Measurements from ENCODE around the gene FAM50A.
A peak's percentile ranks its signal among the peaks of the same experiment; 100 is the strongest.

FAM50A gene

DNA sequence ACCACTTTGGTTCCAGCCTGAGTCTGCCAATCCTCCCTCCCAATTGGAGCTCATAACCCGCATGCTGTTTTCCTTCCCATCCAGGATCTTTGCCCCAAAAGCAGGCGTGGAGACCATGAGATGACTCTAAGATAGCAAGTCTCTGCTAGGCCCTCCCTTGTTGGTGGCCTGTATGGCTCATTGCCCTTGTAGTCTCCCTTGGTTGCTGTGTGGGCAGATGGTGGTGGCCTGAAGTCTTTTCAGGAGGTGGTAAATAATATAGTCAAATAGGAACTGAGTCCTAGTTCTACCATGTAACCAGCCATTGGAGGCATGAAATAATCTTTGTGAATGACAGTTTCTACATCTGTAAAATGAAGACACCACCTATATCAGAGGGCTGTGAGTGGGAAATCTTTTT, 14.2 kb upstream of the FAM50A start:
- H3K27me3 Mint-ChIP-seq, result no peaks in the 10 kb centered on the region
- H3K4me3 Mint-ChIP-seq, result peak overlapping the region; percentile 80
- no peaks in the 10 kb centered on the region for H3K9me3 Mint-ChIP-seq
- H3K4me1 Mint-ChIP-seq (ENCODE audit: low read depth), result peaks cover 20% of the 10 kb centered on the region
- peak overlapping the region; percentile 63 for H3K27ac Mint-ChIP-seq
- no peaks in the 10 kb centered on the region for H3K36me3 Mint-ChIP-seq (ENCODE audit: low read depth)

- Mint-ChIP-seq H3K27me3 (no peaks in the 10 kb centered on the region), H3K4me3 (peak overlapping the region; percentile 3), H3K36me3 (ENCODE audit: low read depth) (peaks cover 2% of the 10 kb centered on the region), H3K9me3 (no peaks in the 10 kb centered on the region), H3K4me1 (ENCODE audit: low read depth) (peaks cover 20% of the 10 kb centered on the region), H3K27ac (peak overlapping the region; percentile 22)
Observed at GRCh38 chrX:154430479-154430878, 13.5 kb upstream of the FAM50A start.

DNA sequence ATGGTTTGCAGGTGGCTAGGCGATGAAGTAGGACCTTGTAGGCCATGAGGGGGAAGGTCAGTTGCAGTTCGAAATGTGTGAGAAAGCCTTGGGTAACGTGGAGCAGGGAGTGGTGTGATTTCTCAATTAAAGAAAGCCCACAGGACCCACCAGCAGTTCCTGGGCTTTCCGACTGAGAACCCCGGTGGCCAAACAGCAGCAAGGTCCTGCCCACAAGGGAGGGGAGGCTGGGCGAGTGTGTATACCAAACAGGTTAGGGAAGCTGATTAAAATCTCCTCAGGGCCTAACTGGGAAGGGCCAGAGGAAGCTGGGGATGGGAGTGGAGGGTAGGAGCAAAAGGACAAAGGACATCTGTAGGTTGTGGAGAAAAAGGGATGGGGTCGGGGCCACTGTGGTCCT, 13.0 kb upstream of the FAM50A start:
- peak overlapping the region; percentile 22 for H3K27ac Mint-ChIP-seq
- no peak overlapping the region for H3K4me3 Mint-ChIP-seq
- no peaks in the 10 kb centered on the region for H3K27me3 Mint-ChIP-seq
- H3K36me3 Mint-ChIP-seq (ENCODE audit: low read depth), result peaks cover 7% of the 10 kb centered on the region
- no peaks in the 10 kb centered on the region for H3K9me3 Mint-ChIP-seq
- peaks cover 20% of the 10 kb centered on the region for H3K4me1 Mint-ChIP-seq (ENCODE audit: low read depth)

DNA sequence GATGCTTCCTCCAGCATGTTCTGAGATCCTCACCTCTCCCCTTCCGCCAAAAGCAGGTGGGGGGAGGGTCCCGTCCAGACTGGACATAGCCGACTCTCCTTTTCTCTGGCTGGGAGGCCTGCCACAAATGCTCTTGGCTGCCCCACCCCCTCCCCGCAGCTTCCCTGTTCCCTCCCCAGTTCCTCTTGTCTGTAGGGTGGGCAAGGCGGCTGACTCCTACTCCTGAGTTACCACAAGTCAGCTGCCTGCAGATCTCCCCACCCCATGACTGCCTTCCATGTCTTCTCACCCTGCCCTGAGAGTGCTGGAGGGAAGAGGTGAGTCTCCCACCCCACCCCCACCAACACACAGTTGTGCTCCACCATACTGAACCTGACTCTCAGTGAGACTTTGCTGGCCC, 12.6 kb upstream of the FAM50A start:
- Mint-ChIP-seq H3K27me3 (no peaks in the 10 kb centered on the region), H3K9me3 (no peaks in the 10 kb centered on the region), H3K4me1 (ENCODE audit: low read depth) (peaks cover 25% of the 10 kb centered on the region), H3K4me3 (no peak overlapping the region), H3K27ac (peak overlapping the region; percentile 36), H3K36me3 (ENCODE audit: low read depth) (peaks cover 11% of the 10 kb centered on the region)

DNA sequence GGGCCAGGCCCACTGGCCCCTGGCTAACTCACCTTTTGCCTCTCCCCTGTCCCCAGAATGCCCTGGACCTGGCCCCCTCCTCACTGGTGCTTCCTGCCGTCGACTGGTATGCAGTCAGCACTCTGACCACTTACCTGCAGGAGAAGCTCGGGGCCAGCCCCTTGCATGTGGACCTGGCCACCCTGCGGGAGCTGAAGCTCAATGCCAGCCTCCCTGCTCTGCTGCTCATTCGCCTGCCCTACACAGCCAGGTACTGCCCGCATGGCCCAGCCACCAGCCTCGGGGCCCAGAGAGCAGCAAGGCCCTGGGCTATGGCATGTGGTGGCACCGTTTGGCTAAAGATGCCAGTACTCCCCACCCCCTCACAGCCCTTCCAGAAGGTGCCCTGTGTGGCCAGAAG, 11.7 kb upstream of the FAM50A start:
- Mint-ChIP-seq H3K4me1 (ENCODE audit: low read depth) (peaks cover 25% of the 10 kb centered on the region), H3K4me3 (no peak overlapping the region), H3K9me3 (no peaks in the 10 kb centered on the region), H3K36me3 (ENCODE audit: low read depth) (peaks cover 11% of the 10 kb centered on the region), H3K27ac (no peak overlapping the region), H3K27me3 (no peaks in the 10 kb centered on the region)

DNA sequence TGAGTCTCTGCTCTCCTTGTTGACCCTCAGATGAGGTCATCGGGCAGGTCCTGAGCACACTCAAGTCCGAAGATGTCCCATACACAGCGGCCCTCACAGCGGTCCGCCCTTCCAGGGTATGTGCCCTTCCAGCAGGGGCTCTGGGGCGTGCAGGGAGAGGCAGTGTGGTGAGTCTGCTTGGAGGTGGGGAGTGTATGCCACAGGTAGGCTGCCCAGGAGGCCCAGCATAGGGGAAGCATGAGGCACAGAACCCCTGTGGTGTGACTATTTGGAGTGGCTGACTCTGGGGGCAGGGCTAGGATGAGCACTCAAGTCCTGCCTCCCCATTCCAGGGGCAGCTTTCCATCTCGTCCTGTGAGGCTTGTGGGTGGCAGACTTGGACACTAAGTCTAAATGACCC, 10.3 kb upstream of the FAM50A start:
- Mint-ChIP-seq H3K36me3 (ENCODE audit: low read depth) (peaks cover 11% of the 10 kb centered on the region), H3K4me1 (ENCODE audit: low read depth) (peaks cover 30% of the 10 kb centered on the region), H3K4me3 (no peak overlapping the region), H3K9me3 (no peaks in the 10 kb centered on the region), H3K27ac (no peak overlapping the region), H3K27me3 (no peaks in the 10 kb centered on the region)

GRCh38 chrX:154434394-154435168, 9.4 kb upstream of the FAM50A start:
- peaks cover 28% of the 10 kb centered on the region for H3K4me1 Mint-ChIP-seq (ENCODE audit: low read depth)
- H3K27me3 Mint-ChIP-seq, result no peaks in the 10 kb centered on the region
- H3K9me3 Mint-ChIP-seq, result no peaks in the 10 kb centered on the region
- peaks cover 14% of the 10 kb centered on the region for H3K36me3 Mint-ChIP-seq (ENCODE audit: low read depth)
- H3K27ac Mint-ChIP-seq, result no peak overlapping the region
- H3K4me3 Mint-ChIP-seq, result no peak overlapping the region

GRCh38 chrX:154435171-154435733, 8.7 kb upstream of the FAM50A start:
- H3K4me3 Mint-ChIP-seq, result no peak overlapping the region

GRCh38 chrX:154436374-154436982, 7.5 kb upstream of the FAM50A start:
- peak overlapping the region; percentile 85 for H3K27ac Mint-ChIP-seq
- H3K36me3 Mint-ChIP-seq (ENCODE audit: low read depth), result peaks cover 14% of the 10 kb centered on the region
- peaks cover 20% of the 10 kb centered on the region for H3K4me1 Mint-ChIP-seq (ENCODE audit: low read depth)
- no peaks in the 10 kb centered on the region for H3K9me3 Mint-ChIP-seq
- H3K4me3 Mint-ChIP-seq, result peak overlapping the region; percentile 70
- no peaks in the 10 kb centered on the region for H3K27me3 Mint-ChIP-seq

More at GRCh38 chrX:154435171-154435733, 8.7 kb upstream of the FAM50A start:
- Mint-ChIP-seq H3K27ac (no peak overlapping the region), H3K9me3 (no peaks in the 10 kb centered on the region), H3K4me1 (ENCODE audit: low read depth) (peaks cover 24% of the 10 kb centered on the region), H3K27me3 (no peaks in the 10 kb centered on the region), H3K36me3 (ENCODE audit: low read depth) (peaks cover 14% of the 10 kb centered on the region)

GRCh38 chrX:154436983-154437752, 6.8 kb upstream of the FAM50A start, which contains the start of gene GDI1:
Gene GDI1 (plus strand): TSS chrX:154437154. CDS start chrX:154437255, 101 bp downstream.
- Mint-ChIP-seq H3K36me3 (ENCODE audit: low read depth) (peaks cover 14% of the 10 kb centered on the region), H3K4me3 (peak within 1 kb of the TSS; percentile 85), H3K9me3 (no peaks in the 10 kb centered on the region), H3K4me1 (ENCODE audit: low read depth) (peaks cover 20% of the 10 kb centered on the region), H3K27ac (peak within 1 kb of the TSS; percentile 85), H3K27me3 (no peaks in the 10 kb centered on the region)

- Mint-ChIP-seq H3K9me3 (no peaks in the 10 kb centered on the region), H3K4me1 (ENCODE audit: low read depth) (peaks cover 20% of the 10 kb centered on the region), H3K36me3 (ENCODE audit: low read depth) (peaks cover 14% of the 10 kb centered on the region), H3K27me3 (no peaks in the 10 kb centered on the region), H3K4me3 (peak overlapping the region; percentile 85), H3K27ac (peak overlapping the region; percentile 82)
Observed at GRCh38 chrX:154437971-154438893, 5.7 kb upstream of the FAM50A start.

- H3K4me1 Mint-ChIP-seq (ENCODE audit: low read depth), result peaks cover 24% of the 10 kb centered on the region
- H3K27me3 Mint-ChIP-seq, result no peaks in the 10 kb centered on the region
- no peak overlapping the region for H3K4me3 Mint-ChIP-seq
- H3K27ac Mint-ChIP-seq, result no peak overlapping the region
- H3K9me3 Mint-ChIP-seq, result no peaks in the 10 kb centered on the region
- H3K36me3 Mint-ChIP-seq (ENCODE audit: low read depth), result peaks cover 14% of the 10 kb centered on the region
Observed at GRCh38 chrX:154439841-154440240, 4.1 kb upstream of the FAM50A start.

GRCh38 chrX:154440623-154441357, 3.2 kb upstream of the FAM50A start:
- Mint-ChIP-seq H3K9me3 (no peaks in the 10 kb centered on the region), H3K27me3 (no peaks in the 10 kb centered on the region), H3K36me3 (ENCODE audit: low read depth) (peaks cover 9% of the 10 kb centered on the region), H3K4me3 (no peak overlapping the region), H3K27ac (no peak overlapping the region), H3K4me1 (ENCODE audit: low read depth) (peaks cover 24% of the 10 kb centered on the region)
